Measurements from ENCODE around the gene MGAT4C.

MGAT4C gene

GRCh38 chr12:85963326-85963725 lies 292.9 kb downstream of the MGAT4C start:
- no peak for DNase-seq

DNA sequence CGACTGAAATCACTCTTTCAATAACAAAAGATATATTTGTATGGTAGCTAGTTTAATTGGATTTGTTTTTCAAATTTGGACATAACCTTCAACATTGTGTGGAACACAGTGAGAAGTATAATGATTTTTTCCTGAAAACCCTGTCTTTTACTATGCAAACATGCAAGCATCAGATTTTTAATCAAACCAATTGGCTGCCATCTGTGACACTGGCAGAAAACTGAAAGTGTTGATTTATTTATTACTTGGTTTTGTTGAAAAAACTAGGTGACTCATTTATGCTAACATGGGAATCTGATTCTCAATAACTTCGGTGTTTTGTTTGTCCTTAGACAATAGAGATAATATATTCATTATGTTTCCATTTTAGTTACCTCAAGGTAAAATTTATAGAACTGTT lies 300.1 kb downstream of the MGAT4C start:
- DNase-seq, result no peak

GRCh38 chr12:85955127-85955526 lies 301.1 kb downstream of the MGAT4C start:
- no peak for DNase-seq

DNA sequence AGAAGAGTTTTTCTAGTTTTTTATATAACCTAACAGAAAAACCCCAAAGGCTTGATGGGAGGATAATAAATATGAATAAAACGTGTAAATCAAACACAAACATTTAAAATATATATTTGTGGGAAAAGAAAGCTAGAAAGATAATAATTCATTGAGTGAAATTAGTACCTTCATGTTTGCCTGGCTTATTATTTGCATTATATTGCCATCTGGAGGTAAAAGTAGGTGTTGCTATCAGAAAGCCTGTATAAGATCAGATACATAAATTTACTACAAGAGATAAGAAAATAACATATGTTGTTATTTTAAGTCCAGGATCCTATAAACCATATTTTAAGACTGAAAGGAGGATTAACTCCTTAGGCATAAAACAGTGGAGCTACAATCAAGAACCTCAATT lies 304.4 kb downstream of the MGAT4C start:
- DNase-seq, result no peak

DNA sequence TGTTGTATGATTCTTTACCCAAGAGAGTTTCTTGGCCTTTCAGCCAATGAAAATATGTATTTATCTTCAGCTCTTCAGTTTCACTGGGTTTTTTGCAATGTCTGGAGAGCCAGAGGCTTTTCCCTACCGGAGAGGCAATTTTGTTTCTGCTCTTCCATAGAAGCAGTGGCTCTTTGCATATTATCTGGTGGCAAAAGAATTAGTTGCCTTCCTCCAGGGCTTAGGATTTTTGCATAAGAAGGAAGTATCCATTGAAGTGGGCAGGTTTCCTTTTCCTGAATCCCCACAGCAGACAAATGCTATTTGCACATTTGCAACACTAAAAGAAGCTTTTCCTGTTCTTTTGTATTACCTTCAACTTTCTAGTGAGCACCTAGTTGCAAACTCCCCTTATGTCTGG lies 306.9 kb downstream of the MGAT4C start:
- DNase-seq, result no peak

DNA sequence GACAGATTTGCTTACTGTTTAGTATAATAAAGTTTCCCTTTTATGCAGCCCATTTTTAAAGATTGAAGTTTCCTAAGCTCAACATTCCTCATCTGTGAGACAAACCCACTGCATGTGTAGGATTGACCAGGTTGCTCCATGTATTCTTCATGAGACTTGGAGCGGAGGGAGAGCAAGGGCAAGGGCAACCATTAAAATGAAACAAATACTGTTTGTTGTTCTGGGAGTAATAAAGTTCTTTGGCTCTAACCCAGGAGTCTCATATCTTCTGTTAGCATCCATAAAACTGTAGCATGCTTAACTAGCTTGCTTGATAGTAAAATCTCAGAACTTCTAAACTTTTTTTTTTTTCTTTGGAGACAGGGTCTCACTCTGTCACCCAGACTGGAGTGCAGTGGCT lies 307.9 kb downstream of the MGAT4C start:
- DNase-seq, result no peak

- no peak for DNase-seq
Measured at GRCh38 chr12:85947286-85947685, 308.9 kb downstream of the MGAT4C start.

GRCh38 chr12:85946375-85946774 lies 309.8 kb downstream of the MGAT4C start:
- no peak for DNase-seq

- no peak for DNase-seq
Measured at GRCh38 chr12:85927166-85927565, 329.0 kb downstream of the MGAT4C start.

DNA sequence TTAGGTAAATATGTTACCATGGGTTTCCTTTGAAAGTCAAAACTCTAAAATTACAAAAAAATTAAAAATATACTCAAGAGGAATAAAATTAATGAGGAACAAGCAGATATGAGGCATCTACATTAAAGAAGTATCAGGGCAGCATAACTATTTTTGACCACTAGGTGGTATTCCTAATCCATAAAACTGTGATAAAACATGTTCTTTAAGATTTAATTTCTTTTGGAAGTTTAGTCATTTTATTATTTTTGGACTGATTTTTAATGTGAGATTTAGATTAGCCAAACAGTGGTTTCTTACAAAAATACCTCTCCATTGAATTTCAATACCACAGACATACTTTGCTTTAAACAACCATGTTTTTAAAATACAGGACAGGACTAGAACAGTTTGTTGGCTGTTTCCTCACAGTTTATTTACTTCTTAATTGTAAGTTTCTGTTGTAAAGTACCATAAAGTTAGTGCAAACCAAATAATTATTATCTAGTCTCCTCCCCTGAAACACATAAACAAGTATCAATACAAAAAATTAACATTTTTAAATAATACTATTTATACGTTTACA lies 332.3 kb downstream of the MGAT4C start:
- no peak for DNase-seq

GRCh38 chr12:85920324-85920947 lies 335.8 kb downstream of the MGAT4C start:
- DNase-seq, result no peak
